SU-DHL-6 (cell line): ENCODE results near the gene RIN3.

ENCODE experiments used
- H2AFZ ChIP-seq: fragments of 200-600 bp; sonication (generic); 2 replicates; pipeline ENCODE4 v1.6.1; 2014; ENCODE audit warnings: low read depth, mild to moderate bottlenecking, moderate library complexity, mixed read lengths, antibody characterized with exemption, low read length; ENCODE audit not compliant: severe bottlenecking
- H3F3A ChIP-seq: fragments of 200-600 bp; shearing (Covaris generic); 2 replicates; pipeline ENCODE4 v1.6.0; 2016; ENCODE audit warnings: antibody characterized with exemption, mild to moderate bottlenecking; ENCODE audit not compliant: insufficient read depth
- H3K27ac ChIP-seq: fragments of 200-600 bp; sonication (generic); 2 replicates; pipeline ENCODE4 v1.5.1; 2016; ENCODE audit warnings: low read depth, mild to moderate bottlenecking, low read length, moderate library complexity, mixed read lengths
- H3K27me3 ChIP-seq: fragments of 200-600 bp; sonication (generic), shearing (Covaris generic); 2 replicates; pipeline ENCODE4 v1.6.0; 2014; ENCODE audit warnings: mild to moderate bottlenecking, low read length
- H3K36me3 ChIP-seq: fragments of 200-600 bp; sonication (generic); 2 replicates; pipeline ENCODE4 v1.6.1; 2014; ENCODE audit warnings: mild to moderate bottlenecking, low read length, mixed read lengths
- H3K4me2 ChIP-seq: fragments of 300-600, 200-600 bp; shearing (Covaris generic), sonication (generic); 2 replicates; pipeline ENCODE4 v1.6.0; 2014; ENCODE audit warnings: low read length, low read depth, mild to moderate bottlenecking; ENCODE audit not compliant: poor library complexity, severe bottlenecking
- H3K4me3 ChIP-seq: fragments of 200-600 bp; sonication (generic); 2 replicates; pipeline ENCODE4 v1.5.1; 2014; ENCODE audit warnings: antibody characterized with exemption, low read length, mild to moderate bottlenecking, mixed read lengths; ENCODE audit not compliant: insufficient read depth, poor library complexity, severe bottlenecking
- H3K79me2 ChIP-seq: fragments of 200-600 bp; sonication (generic); 2 replicates; pipeline ENCODE4 v1.6.1; 2014; ENCODE audit warnings: mild to moderate bottlenecking, low read length, moderate library complexity; ENCODE audit not compliant: insufficient read depth
- H3K9ac ChIP-seq: fragments of 200-600 bp; sonication (generic); 2 replicates; pipeline ENCODE4 v1.7.0; 2014; ENCODE audit warnings: mild to moderate bottlenecking, low read length
- H3K9me2 ChIP-seq: fragments of 200-600 bp; sonication (generic); replicated peaks from 2 replicates; pipeline ENCODE4 v1.6.1; 2014; ENCODE audit warnings: low read length; ENCODE audit not compliant: insufficient read depth
- H3K9me3 ChIP-seq: fragments of 200-600 bp; sonication (generic); 2 replicates; pipeline ENCODE4 v1.6.1; 2014; ENCODE audit warnings: low read length, mixed read lengths; ENCODE audit not compliant: insufficient read depth
- H4K20me1 ChIP-seq: fragments of 200-600 bp; sonication (generic); 2 replicates; pipeline ENCODE4 v1.6.1; 2014; ENCODE audit warnings: low read depth, mild to moderate bottlenecking, antibody characterized with exemption, low read length, moderate library complexity, mixed read lengths
- CTCF ChIP-seq: fragments of 200-600 bp; sonication (generic); IDR thresholded peaks from one replicate; pipeline ENCODE4 v1.5.1; 2017; ENCODE audit warnings: antibody characterized with exemption, mild to moderate bottlenecking, low read length, moderate library complexity; ENCODE audit not compliant: insufficient read depth, poor library complexity, severe bottlenecking
- EZH2phosphoT487 ChIP-seq: fragments of 200-600 bp; sonication (generic), shearing (Covaris generic); conservative IDR thresholded peaks from 2 replicates; pipeline ENCODE4 v1.6.1; 2018; ENCODE audit warnings: mild to moderate bottlenecking, antibody characterized with exemption, low read length, moderate library complexity, mixed read lengths

Gene RIN3

GRCh38 chr14:92553438-92553837, 39.9 kb downstream of the RIN3 start:
- no peak overlapping the region for H3K4me2 ChIP-seq
- TF ChIP-seq CTCF = no peak

GRCh38 chr14:92555465-92556111, 42.0 kb downstream of the RIN3 start:
- H3K79me2 ChIP-seq = no peaks in the 10 kb centered on the region
- no peaks in the 10 kb centered on the region for H4K20me1 ChIP-seq
- H3K4me2 ChIP-seq = no peak overlapping the region
- no peak overlapping the region for H2AFZ ChIP-seq
- no peak overlapping the region for H3K4me3 ChIP-seq
- H3K9ac ChIP-seq = no peak overlapping the region
- H3K27ac ChIP-seq = no peak overlapping the region
- no peaks in the 10 kb centered on the region for H3K9me2 ChIP-seq
- no peaks in the 10 kb centered on the region for H3F3A ChIP-seq
- no peaks in the 10 kb centered on the region for H3K27me3 ChIP-seq
- TF ChIP-seq CTCF (no peak), EZH2phosphoT487 (no peak)
- no peaks in the 10 kb centered on the region for H3K36me3 ChIP-seq
- no peaks in the 10 kb centered on the region for H3K9me3 ChIP-seq

More at GRCh38 chr14:92553438-92553837, 39.9 kb downstream of the RIN3 start:
- no peaks in the 10 kb centered on the region for H3K27me3 ChIP-seq
- H2AFZ ChIP-seq = no peak overlapping the region
- H3K27ac ChIP-seq = no peak overlapping the region
- no peaks in the 10 kb centered on the region for H3F3A ChIP-seq
- H3K4me3 ChIP-seq = no peak overlapping the region
- no peak overlapping the region for H3K9ac ChIP-seq
- no peaks in the 10 kb centered on the region for H3K9me2 ChIP-seq
- H4K20me1 ChIP-seq = no peaks in the 10 kb centered on the region
- no peaks in the 10 kb centered on the region for H3K79me2 ChIP-seq
- H3K36me3 ChIP-seq = no peaks in the 10 kb centered on the region
- no peaks in the 10 kb centered on the region for H3K9me3 ChIP-seq

- no peak overlapping the region for H3K4me2 ChIP-seq
- no peak overlapping the region for H3K4me3 ChIP-seq
- no peaks in the 10 kb centered on the region for H3K9me2 ChIP-seq
- no peaks in the 10 kb centered on the region for H3F3A ChIP-seq
- no peaks in the 10 kb centered on the region for H4K20me1 ChIP-seq
- no peak overlapping the region for H3K9ac ChIP-seq
- no peak overlapping the region for H3K27ac ChIP-seq
- TF ChIP-seq EZH2phosphoT487 = no peak
- TF ChIP-seq CTCF = no peak
- H3K79me2 ChIP-seq = no peaks in the 10 kb centered on the region
- no peak overlapping the region for H2AFZ ChIP-seq
- H3K36me3 ChIP-seq = no peaks in the 10 kb centered on the region
- H3K27me3 ChIP-seq = no peaks in the 10 kb centered on the region
- no peaks in the 10 kb centered on the region for H3K9me3 ChIP-seq
Observed at GRCh38 chr14:92556255-92556741, 42.7 kb downstream of the RIN3 start.
